Gastrocnemius medialis (tissue), 4 donors: ENCODE results near the gene HIC1.
A peak's percentile ranks its signal among the peaks of the same experiment; 100 is the strongest.

Experiments used
- POLR2A ChIP-seq, 2 donors: fragments of 450-650 bp; IDR thresholded peaks; one replicate each; pipeline ENCODE4 v1.6.1; 2017; ENCODE audit warnings: antibody characterized with exemption in 2 of 2, mild to moderate bottlenecking in 2 of 2, moderate library complexity in 2 of 2
- TF ChIP-seq, protein P1 (sequence below), 5 experiments: fragments of 450-650 bp in 3 of 5; fragments of 200-600 bp in 2 of 5; sonication (generic) in 2 of 5; IDR thresholded peaks in 4 of 5; conservative IDR thresholded peaks in 1 of 5; 1 replicate in 4 of 5; 2 replicates in 1 of 5; pipeline ENCODE4 v1.5.1; 2016 to 2019; ENCODE audit warnings: antibody characterized with exemption in 5 of 5, mild to moderate bottlenecking in 3 of 5, moderate library complexity in 3 of 5

GRCh38 chr17:2041561-2042389 is 13.1 kb upstream of the HIC1 start, which contains the start of gene OVCA2:
- TF ChIP-seq, protein P1, sequence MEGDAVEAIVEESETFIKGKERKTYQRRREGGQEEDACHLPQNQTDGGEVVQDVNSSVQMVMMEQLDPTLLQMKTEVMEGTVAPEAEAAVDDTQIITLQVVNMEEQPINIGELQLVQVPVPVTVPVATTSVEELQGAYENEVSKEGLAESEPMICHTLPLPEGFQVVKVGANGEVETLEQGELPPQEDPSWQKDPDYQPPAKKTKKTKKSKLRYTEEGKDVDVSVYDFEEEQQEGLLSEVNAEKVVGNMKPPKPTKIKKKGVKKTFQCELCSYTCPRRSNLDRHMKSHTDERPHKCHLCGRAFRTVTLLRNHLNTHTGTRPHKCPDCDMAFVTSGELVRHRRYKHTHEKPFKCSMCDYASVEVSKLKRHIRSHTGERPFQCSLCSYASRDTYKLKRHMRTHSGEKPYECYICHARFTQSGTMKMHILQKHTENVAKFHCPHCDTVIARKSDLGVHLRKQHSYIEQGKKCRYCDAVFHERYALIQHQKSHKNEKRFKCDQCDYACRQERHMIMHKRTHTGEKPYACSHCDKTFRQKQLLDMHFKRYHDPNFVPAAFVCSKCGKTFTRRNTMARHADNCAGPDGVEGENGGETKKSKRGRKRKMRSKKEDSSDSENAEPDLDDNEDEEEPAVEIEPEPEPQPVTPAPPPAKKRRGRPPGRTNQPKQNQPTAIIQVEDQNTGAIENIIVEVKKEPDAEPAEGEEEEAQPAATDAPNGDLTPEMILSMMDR (IDR thresholded peaks at IDR 0.05 in 4 of 5, conservative IDR thresholded peaks at IDR 0.05 in 1 of 5), result peak; percentile 48 to 69 (median 63)
- peak; percentile 55 to 67 for TF ChIP-seq POLR2A (IDR thresholded peaks at IDR 0.05)
